PFSK-1 (cell line): ENCODE results near the gene TMED6.

ENCODE experiments used
- FOXP2 ChIP-seq: optimal IDR thresholded peaks from 2 replicates; pipeline ENCODE3; 2011; ENCODE audit warnings: borderline replicate concordance, control low read depth, inconsistent platforms; ENCODE audit not compliant: insufficient read depth; ENCODE audit errors: extremely low read length, extremely low read depth
- POLR2AphosphoS5 ChIP-seq: IDR thresholded peaks from 2 replicates; pipeline ENCODE4 v1.6.1; 2012; ENCODE audit warnings: low read depth, mild to moderate bottlenecking, control low read depth, low read length, moderate library complexity
- SIN3A ChIP-seq: IDR thresholded peaks from 2 replicates; pipeline ENCODE4 v1.6.1; 2012; ENCODE audit warnings: mild to moderate bottlenecking, low read length, moderate library complexity, borderline replicate concordance; ENCODE audit not compliant: insufficient read depth
- TAF1 ChIP-seq: IDR thresholded peaks from 2 replicates; pipeline ENCODE4 v1.6.1; 2012; ENCODE audit warnings: low read length, control low read depth, borderline replicate concordance; ENCODE audit not compliant: insufficient read depth
- TF ChIP-seq, protein P1 (sequence below), 2 experiments: IDR thresholded peaks; 2 replicates each; pipeline versions ENCODE4 v1.6.1 to v1.8.0; 2011 to 2012; ENCODE audit warnings: low read depth in 2 of 2, low read length in 2 of 2, control low read depth in 1 of 2, inconsistent platforms in 1 of 2, mild to moderate bottlenecking in 1 of 2, moderate library complexity in 1 of 2; ENCODE audit not compliant: insufficient read depth in 1 of 2

DNA sequence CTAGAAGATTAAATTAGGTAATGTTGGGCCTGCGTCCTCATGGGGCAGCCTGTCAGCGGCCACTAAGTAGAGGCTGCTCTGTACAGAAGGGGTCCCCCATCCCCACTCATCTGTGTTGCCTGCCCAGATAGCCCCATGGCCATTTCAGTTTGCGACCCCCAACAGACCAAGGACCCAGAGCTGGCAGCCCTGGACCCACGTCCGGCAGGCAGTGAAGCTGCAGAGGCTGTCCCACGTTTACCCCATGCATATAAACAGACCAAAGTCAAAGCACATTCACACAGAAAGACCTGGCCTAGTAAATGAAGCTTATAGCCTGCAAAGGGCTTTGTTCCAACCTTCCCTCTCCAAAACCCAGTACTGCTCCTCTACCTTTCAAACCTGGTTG lies 25.8 kb downstream of the TMED6 start:
- TF ChIP-seq TAF1 (no peak), POLR2AphosphoS5 (no peak), SIN3A (no peak), FOXP2 (no peak)
- TF ChIP-seq, protein P1, sequence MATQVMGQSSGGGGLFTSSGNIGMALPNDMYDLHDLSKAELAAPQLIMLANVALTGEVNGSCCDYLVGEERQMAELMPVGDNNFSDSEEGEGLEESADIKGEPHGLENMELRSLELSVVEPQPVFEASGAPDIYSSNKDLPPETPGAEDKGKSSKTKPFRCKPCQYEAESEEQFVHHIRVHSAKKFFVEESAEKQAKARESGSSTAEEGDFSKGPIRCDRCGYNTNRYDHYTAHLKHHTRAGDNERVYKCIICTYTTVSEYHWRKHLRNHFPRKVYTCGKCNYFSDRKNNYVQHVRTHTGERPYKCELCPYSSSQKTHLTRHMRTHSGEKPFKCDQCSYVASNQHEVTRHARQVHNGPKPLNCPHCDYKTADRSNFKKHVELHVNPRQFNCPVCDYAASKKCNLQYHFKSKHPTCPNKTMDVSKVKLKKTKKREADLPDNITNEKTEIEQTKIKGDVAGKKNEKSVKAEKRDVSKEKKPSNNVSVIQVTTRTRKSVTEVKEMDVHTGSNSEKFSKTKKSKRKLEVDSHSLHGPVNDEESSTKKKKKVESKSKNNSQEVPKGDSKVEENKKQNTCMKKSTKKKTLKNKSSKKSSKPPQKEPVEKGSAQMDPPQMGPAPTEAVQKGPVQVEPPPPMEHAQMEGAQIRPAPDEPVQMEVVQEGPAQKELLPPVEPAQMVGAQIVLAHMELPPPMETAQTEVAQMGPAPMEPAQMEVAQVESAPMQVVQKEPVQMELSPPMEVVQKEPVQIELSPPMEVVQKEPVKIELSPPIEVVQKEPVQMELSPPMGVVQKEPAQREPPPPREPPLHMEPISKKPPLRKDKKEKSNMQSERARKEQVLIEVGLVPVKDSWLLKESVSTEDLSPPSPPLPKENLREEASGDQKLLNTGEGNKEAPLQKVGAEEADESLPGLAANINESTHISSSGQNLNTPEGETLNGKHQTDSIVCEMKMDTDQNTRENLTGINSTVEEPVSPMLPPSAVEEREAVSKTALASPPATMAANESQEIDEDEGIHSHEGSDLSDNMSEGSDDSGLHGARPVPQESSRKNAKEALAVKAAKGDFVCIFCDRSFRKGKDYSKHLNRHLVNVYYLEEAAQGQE (IDR thresholded peaks at IDR 0.05; ENCODE audit: insufficient read depth in 1 of 2, low read depth in 2 of 2, low read length in 2 of 2): no peak
